ENCODE results near the gene XYLT1.

Gene XYLT1

DNA sequence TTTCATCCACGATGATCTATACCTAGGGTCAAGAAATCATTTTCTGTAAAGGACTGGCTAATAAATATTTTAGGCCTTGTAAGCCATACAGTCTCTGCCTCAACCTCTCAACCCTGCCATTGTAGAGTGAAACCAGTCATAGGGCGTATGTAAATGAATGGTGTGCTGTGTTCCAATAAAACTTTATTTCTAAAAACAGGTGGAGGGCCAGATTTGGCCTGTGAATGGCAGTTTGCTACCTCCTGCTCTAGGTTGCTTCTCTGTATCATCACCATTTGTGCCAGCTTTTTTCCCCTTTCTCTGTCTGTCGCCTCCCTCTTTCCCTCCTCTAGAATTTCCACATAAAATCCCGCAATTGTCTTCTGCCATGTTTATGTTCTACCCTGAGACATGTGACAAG is 181.7 kb downstream of the XYLT1 start:
- DNase-seq (ENCODE audit: low read depth in 2 of 2): no peak

DNA sequence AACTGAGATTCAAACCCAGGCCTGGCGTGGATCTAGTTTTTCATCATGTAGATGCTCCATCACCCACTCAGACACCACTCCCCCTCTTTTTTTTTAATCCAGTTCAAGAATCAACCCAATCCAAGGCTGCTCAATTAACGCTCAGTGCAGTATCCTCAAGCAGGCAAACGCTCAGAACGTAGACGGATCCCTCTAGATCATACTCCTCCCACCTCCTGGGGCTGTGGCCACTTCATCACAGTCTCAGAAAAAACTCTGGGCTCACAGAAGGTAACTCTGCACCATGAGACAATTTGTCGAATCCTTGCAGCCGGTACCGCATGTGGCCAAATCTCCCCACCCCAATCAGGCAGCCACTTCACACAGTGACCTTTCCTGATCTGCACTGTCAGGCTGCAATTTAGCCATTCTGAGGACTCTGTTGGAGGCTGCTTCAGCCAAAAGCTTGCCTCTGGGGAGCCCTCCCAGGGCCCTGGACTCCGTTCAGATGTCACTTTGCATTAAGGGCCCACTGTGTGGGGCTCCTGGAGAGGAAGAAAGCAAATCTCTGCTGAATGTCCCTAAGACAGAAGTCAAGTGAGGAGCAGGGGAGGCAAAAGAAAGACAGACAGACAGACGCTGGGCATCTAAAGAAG is 183.5 kb downstream of the XYLT1 start:
- no peak for DNase-seq (ENCODE audit: low read depth in 2 of 2)

DNA sequence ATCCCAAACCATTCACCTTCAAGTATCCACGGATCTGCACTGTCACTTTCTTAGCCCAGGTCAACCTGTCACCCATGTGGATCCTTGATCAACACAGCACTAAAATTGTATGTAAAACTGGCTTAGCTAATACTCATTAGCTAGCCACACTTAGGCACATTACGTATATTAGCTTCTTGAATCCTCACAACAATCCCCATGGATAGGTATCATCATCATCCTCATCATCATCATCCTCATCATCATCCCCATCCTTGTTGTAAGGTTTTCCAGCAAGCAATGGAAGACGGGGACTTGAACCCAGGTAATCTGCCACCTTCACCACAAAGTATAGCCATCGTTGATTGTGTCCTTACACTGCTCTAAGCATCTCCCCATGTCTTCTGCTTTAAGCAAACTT is 184.3 kb downstream of the XYLT1 start:
- DNase-seq (ENCODE audit: low read depth in 2 of 2): no peak

DNA sequence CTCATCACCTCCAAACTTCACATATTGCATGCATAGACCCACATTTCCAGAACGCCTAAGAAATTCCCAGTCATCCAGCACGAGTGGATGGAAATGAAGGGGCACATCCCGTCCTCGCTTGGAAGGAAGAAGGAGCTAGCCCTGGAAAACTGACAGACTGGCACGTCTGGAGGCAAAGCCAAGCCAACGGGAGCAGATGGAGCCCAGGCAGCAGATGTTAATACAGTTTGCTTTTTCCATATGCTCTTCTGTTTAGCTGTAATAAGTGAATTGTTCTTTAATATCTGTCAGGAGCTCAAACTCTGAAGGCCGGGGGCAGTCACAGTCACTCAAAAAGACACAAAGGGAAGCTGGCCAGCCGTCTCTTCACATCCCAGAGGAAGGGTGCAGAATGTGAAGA is 187.7 kb downstream of the XYLT1 start:
- DNase-seq (ENCODE audit: low read depth in 2 of 2): no peak

DNA sequence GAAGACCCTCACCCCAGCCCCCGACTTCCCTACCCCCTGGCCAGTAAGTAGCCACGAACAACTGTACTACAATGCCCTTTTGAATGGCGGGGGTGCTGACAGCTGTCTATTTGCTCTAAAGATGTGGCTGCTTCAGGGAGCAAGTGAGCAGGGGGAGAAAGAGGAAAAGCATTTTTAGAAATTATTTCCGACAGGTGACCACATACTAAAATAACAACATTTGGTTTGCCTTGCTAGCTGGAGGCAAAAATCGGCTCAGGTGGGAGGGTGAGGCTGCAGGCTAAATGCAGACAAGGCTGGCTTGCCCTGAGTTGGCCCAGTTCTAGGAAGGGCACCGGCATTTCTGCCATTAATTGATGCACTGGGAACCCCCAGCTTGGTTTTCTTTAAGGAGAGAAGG is 188.5 kb downstream of the XYLT1 start:
- DNase-seq (ENCODE audit: low read depth in 2 of 2): no peak

DNA sequence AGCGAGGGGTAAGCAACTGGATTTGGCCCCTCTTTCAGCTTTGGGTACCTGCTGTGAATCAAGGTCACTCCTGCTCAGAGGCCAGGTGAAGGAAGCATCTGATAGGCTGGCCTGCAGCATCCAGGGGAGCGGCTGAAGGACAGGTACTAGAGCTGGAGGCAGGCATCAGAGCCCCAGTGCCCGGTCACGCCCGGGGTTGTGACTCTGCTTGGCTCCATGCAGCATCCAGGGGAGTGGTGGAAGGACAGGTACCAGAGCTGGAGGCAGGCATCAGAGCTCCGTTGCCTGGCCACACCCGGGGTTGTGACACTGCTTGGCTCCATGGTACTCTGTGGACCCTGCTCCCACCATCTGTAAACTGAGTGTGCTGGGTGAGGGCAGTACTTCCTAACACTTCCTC is 189.7 kb downstream of the XYLT1 start:
- no peak for DNase-seq (ENCODE audit: low read depth in 2 of 2)

DNA sequence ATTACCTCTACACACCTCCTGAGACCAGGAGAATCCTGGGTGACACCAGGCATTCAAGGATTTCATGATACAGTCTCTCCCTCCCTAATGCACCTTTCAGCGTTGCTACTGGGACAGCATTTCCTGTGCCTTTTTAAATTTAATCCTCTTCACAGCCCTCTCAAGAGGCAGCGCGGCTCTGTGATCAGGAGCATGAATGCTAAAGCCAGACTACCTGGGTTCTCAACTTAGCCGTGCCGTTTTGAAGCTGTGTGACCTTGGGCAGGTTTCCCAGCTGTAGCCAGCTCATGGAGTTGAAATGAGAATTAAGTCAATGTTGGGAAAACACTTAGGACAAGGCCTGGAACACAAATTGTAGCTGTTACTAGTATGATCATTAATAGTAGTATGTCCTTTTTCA is 191.8 kb downstream of the XYLT1 start:
- no peak for DNase-seq (ENCODE audit: low read depth in 2 of 2)

DNA sequence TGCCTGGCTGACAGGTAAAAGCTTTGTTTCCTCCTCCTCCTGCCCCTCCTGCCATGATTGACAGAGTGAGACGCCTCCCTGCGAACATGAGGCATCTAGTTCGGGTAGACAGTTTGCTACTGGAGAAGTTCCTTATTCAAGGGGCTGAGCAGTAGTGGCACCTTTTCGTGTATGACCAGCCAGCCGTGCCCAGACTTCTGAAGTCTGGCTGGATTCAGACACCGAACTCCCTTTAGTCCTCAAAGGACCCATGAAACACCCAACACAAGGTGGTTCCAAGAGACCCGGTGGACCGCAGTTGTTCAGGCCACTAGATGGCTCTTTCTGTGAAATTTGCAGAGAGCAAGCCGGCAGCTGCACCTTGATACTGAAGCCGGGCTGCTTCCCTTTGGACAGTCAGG is 192.8 kb downstream of the XYLT1 start:
- DNase-seq (ENCODE audit: low read depth in 2 of 2): no peak

DNA sequence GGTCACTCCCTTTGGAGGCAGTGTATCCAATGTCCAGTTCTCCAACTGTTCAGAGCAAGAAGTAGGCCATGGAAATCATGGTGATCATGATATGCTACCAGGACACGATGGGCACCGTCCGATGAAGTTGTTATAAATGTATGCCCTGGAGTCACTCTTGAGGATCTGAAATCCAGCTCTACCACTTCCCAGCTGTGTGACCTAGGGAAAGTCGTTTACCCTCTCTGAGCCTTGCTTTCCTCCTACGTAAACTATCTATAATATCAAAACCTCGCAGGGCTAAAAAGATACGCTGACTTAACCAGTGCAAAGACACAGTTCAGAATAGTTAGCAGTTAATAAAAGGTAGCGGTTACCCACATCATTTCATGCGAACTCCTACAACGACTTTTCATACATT is 194.2 kb downstream of the XYLT1 start:
- no peak for DNase-seq (ENCODE audit: low read depth in 2 of 2)

DNA sequence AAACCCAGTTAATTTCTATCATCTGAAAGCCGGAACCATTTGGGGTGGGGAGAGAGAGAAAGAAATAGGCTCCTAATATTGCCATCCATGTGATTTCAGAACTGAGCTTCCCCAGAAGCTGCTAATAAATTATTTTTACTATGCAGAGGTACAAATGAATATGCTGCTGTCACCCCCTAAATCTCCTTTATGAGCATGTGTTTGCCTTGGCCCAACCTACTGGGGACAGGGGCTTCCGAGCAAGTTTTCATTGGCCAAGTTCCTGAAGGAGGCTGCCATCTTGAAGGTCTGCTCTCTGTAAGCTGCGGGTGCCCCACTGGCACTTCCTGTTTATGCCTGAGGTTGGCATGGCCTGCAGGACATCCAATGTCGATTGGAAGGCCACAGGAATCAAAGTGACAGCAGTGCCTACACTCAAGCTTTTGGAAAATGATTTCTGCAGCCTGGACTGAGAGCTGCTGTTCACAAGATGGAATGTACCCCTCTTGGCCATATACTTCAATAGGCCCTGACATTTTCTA is 194.7 kb downstream of the XYLT1 start:
- DNase-seq (ENCODE audit: low read depth in 2 of 2): no peak

DNA sequence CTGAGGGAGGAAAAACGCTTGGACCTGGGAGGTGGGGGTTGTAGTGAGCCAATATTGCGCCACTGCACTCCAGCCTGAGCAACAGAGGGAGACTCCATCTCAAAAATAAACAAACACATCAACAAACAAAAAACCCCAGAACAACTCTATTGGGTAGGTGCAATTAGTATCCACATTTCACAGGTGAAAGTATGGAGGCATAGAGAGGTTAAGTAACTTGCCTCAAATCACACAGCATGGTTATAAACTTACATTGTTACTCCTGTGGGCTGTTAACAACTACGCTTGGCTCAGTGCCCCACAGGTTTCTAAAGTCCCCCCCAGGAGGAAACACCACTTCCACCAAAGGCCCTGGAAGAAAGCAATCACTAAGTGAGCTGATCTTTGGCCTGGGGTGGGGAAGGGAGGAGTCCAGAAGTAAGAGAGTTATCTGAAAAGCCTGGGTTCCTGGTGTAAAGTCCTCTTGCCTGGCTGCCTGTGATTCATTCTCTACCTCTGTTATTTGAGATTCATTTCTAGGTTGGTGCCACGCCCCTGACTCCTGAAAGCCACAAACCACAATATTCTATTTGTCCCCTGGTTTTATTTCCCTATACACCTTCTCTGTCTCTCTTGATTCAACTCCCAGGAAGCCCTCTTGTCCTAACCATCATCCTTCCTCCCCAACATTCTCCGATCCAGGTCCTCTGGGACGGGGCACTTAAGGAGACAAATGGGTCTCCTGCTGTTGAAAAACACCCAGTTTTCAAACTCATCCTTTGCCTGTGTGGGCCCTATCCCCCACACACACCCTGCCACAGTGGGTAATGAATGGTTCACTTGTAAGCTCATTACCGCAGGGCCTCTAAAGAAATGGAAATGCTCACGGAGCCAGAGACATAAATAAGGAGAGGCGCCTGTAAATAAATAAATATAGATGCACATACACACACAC is 195.4 kb downstream of the XYLT1 start:
- DNase-seq (ENCODE audit: low read depth in 2 of 2): no peak

DNA sequence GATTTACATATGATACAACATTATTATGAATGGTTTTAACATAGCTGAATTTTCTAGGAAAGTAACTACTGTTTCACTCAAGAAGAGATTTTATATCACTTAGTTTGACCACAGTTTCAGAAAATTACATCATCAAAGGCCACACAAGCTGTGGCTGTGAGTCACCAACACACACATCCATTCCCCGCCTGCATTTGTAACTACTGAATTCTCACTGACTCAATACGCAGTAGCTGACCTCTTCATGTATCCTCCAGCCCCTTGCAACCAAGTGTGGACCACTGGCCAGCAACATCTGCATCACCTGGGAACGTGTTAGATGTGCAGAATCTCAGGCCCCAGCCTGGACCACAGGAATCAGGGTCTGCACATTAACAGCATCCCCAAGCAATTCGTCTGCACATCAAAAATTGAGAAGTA is 197.6 kb downstream of the XYLT1 start:
- DNase-seq (ENCODE audit: low read depth in 2 of 2): peak; percentile 5 to 7

DNA sequence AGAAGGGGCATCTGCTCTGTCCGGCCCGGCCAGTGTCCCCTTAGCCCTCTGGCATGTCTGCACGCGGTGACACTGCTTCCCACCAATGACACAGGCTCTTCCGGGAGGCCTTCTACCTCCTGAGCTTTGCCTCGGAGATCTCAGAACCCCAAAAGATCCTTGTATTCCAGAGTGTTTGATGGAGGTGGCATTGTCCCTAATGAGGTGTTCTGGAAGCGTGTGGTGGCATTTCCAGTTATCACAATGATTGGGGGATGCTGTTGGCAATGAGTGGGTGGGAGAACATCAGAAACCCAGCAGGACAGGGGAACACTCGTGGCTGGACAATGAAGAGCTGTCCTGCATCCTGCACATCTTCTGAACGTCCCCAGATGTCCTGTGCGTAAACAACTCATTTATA is 198.0 kb downstream of the XYLT1 start:
- no peak for DNase-seq (ENCODE audit: low read depth in 2 of 2)

DNA sequence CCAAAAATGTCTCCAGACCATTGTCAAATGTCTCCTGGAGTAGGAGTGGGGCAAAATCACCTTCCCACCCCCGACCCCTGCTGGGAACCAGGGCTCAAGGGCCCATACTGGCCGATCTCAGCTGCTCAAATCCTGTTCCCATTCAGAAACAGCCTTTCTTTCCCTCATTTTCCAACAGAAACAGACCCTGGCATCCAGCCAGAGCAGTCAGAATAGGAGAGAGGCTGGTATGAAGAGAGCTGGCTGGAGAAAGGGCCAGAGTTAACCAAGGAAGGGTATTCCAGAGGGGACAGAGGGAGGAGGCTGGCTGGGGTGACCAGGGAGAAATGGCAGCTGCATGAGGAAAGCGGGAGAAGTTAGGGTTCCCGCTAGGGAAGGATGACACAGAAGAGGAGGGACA is 199.1 kb downstream of the XYLT1 start:
- no peak for DNase-seq (ENCODE audit: low read depth in 2 of 2)

DNA sequence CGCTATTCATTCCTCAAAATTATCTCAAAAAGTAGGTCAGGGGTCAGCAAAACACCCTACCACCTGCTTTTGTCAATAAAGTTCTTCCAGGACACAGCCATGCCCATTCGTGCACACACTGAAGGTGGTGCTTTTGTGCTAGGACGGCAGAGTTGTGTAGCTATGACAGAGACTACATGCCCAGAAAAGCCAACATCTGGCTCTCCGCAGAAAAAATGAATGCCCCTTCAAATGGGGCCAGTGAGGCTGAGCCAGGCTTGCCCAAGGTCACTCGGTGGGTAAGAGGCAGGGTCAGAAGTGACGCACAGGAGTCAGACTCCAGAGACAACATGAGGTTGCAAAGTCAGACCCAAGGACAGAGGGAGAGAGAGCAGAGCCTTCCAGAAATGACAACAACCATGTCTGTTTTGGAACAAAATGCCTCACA is 200.1 kb downstream of the XYLT1 start:
- DNase-seq (ENCODE audit: low read depth in 2 of 2): no peak

DNA sequence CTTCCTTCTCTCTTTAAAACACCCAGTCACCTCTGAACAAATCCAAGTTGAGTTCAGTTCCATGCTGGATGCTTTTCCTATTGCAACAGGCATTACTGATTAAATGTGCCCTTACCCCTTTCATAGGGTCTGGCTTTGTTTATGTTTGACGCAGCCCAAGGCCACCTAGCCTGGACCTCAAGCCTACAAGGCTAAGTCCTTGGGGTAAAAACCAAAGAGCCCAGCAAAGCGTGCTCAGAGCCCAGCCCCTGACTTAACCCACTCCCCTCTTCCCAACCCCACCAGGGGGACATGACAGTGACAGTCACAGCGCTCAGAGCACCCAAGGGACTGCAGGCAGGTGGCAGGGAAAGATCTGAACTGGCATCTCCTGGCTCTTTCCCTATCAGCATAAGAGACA is 200.6 kb downstream of the XYLT1 start:
- no peak for DNase-seq (ENCODE audit: low read depth in 2 of 2)

DNA sequence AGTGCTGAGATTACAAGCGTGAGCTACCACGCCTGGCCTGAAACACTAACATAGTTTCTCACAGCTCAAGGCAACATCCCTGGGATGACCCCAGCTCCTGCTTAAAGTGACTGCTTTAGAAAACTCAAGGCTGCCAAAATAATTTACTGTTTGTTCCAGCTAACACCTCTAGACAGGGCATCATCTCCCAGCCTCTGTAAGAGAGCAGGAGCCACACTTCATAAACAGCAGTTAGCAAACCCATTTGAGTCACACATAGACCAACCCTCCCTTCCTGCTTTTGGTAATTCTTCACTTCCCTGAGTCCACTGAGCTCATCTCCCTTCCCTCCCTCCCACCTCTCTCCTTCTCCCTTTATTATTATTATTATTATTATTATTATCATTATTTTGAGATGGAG is 201.3 kb downstream of the XYLT1 start:
- no peak for DNase-seq (ENCODE audit: low read depth in 2 of 2)

DNA sequence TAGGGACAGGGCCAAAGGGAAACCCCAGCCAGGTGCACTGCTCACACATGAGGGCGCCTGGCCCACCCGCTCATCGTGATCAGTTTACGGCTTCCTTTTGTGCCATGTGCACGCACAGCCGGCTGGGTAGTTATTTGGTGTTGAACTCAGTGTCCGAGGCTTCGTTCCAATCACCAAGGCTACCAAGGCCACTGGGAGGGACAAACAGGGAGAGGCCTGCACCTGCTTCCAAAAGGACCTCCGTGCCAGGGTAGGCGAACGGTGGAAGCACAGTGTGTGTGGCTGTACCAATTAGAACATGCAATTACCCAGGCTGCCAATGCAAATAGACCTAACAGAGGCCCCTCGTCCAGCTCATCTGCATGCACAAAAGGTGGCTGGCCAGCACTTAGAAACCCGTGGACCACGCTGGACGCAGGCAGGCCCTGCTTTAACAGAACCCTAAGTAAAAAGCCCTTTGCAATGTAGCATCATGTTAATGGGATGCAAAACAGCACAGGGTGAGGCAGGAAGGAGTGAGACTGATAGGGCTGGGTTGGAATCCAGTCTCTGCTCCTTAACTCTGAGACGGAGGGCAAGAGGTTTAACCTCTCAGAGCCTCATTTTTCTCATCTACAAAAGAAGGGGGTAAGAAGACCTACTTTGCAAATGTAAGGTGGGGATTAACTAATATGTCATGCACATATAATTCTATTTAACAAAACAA is 204.0 kb downstream of the XYLT1 start:
- no peak for DNase-seq (ENCODE audit: low read depth in 2 of 2)

DNA sequence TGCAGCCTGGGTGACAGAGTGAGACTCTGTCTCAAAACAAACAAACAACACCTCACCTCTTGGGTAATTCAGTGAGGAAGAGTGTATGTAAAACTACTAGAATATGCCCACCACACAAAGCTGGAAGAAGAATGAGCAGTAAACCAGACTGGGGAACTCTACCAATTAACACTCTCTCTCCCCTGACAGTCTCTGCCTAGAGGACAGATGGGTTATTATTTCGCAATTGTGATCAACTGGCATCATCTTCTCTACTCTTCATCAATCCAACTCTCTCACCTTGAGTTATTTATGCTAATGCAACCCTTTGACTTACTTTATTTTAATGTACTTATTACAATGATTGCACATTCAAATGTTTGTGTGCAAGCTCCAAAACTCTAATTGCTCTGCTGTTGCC is 205.6 kb downstream of the XYLT1 start:
- no peak for DNase-seq (ENCODE audit: low read depth in 2 of 2)

DNA sequence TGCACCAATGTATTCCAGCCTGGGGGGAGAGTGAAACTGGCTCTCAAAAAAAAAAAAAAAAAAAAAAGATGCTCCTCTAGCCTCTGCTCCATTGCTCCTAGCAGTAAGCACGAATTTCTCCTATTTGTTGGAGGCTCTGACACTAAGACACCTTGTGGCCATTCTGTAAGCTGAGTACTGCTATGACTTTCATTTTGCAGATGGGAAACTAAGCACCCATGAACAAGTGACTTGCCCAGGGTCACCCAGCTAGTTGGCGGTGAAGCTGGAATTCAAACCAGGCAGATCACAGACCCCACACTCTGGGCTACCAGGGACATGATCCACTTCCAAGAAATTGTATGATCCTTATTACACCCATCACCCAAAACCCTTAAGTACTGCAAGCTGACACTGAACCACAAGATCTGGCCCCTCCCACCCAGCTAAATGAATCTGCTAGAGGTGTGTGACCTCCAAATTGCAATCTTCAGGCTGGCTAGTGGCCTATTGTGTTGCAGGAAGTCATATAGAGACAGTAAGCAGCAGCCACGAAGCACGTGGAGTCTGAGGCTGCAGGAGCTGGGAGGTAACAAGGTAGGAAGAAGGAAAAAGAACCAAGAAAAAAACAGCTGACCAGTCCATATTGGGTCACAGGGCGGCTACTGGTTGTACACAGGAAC is 209.4 kb downstream of the XYLT1 start:
- no peak for DNase-seq (ENCODE audit: low read depth in 2 of 2)

DNA sequence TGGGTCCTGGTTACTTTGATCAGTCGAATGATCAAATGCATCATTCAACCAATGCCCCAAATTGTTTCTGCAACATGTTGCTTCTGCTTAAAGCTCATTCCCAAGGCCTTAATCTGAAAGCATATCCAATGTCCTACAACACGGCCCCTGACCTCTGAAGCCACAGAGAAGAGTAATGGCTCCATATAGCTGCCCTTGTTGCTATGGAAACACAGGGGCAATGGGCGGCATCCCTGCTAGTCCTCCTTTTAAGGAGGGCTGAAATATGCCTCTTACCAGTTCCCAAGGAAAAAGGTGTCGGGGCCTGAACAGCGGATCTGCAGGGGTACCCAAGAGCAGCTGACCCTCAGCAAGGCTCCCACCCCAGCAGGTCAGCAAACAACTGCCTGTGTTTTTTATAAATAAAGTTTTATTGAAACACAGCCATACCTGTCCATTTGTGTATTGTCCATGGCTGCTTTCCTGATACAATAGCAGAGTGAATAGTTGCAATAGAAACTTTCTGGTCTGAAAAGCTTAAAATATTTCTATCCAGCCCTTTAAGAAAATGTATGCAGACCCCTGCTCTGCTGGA is 210.4 kb downstream of the XYLT1 start:
- no peak for DNase-seq (ENCODE audit: low read depth in 2 of 2)

Measured in stimulated activated CD8-positive, alpha-beta memory T cell treated with anti-CD3 and anti-CD28 coated beads, Interleukin-15, amount 100 ng/mL, for 4 hours (primary cell).